Osteoblast (primary cell): ENCODE data around the gene ATP5PO. TPM values are rescaled to one million over a fixed set of nuclear protein-coding genes. Genes with fewer than 3 reads are reported as not detected.

Experiments
- DNase-seq: peaks from one replicate; pipeline ENCODE4 v3.0.0; 2011; ENCODE audit warnings: low spot score, mixed read lengths; ENCODE audit not compliant: insufficient read length; ENCODE audit errors: missing footprints
- H2AFZ ChIP-seq: 2 replicates; pipeline ENCODE4 v1.6.0; 2011; ENCODE audit warnings: mild to moderate bottlenecking, low read length
- H3K27ac ChIP-seq: 2 replicates; pipeline ENCODE4 v1.5.1; 2011; ENCODE audit warnings: mild to moderate bottlenecking, low read depth, low read length, moderate library complexity
- H3K27me3 ChIP-seq: 2 replicates; pipeline ENCODE4 v1.6.0; 2012; ENCODE audit warnings: mild to moderate bottlenecking, control low read depth, inconsistent platforms, low read length, moderate library complexity; ENCODE audit not compliant: insufficient read depth
- H3K36me3 ChIP-seq: 2 replicates; pipeline ENCODE4 v1.5.1; 2011; ENCODE audit warnings: mild to moderate bottlenecking, low read length, control low read depth, moderate library complexity; ENCODE audit not compliant: insufficient read depth
- H3K4me1 ChIP-seq: 2 replicates; pipeline ENCODE4 v1.5.1; 2011; ENCODE audit warnings: mild to moderate bottlenecking, low read length, control low read depth, moderate library complexity; ENCODE audit not compliant: insufficient read depth
- H3K4me2 ChIP-seq: 2 replicates; pipeline ENCODE4 v1.6.0; 2011; ENCODE audit warnings: mild to moderate bottlenecking, low read length; ENCODE audit not compliant: insufficient read depth
- H3K4me3 ChIP-seq: fragments of 200-600 bp; sonication (generic); 3 replicates; pipeline ENCODE4 v1.5.1; 2012; ENCODE audit warnings: mild to moderate bottlenecking, low read length, inconsistent platforms; ENCODE audit not compliant: insufficient read depth
- H3K79me2 ChIP-seq: 2 replicates; pipeline ENCODE4 v1.6.0; 2012; ENCODE audit warnings: mild to moderate bottlenecking, low read length, control low read depth, inconsistent platforms; ENCODE audit not compliant: insufficient read depth
- H3K9me3 ChIP-seq: 2 replicates; pipeline ENCODE4 v1.5.1; 2011; ENCODE audit warnings: low read depth, low read length, control low read depth
- H4K20me1 ChIP-seq: 2 replicates; pipeline ENCODE4 v1.6.0; 2012; ENCODE audit warnings: mild to moderate bottlenecking, low read length, control low read depth; ENCODE audit not compliant: insufficient read depth
- total RNA-seq: library from RNA; depleted of rRNA; stranded (reverse); fragments of >200 nt; gene quantifications from 2 replicates; pipeline ENCODE4 v1.2.3, GENCODE V29; 2012
- TF ChIP-seq, protein P1 (sequence below): IDR thresholded peaks from 2 replicates; pipeline ENCODE4 v1.5.1; 2011; ENCODE audit warnings: mild to moderate bottlenecking, low read depth, low read length, moderate library complexity; ENCODE audit errors: extremely low read depth

The ATP5PO gene
- total RNA-seq, 1 donor = 115 TPM

DNA sequence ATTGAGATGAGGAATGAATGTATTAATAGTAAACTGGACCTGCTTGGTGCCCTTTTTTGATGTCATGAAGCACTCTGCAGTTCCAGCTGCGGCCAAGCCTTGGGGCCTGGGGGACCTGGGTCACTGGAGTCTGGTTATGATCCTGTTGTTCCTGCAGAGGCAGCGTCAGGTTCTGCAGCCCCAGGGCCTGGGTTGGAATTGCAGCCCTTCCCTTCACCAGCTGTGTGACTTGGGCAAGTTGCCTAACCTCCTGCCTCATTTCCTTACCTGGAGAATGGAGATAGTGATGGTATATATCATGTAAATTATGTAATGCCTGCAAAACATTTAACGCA, 9.1 kb upstream of the ATP5PO start:
- no peak overlapping the region for H3K27ac ChIP-seq
- no peaks in the 10 kb centered on the region for H3K9me3 ChIP-seq
- no peak overlapping the region for H3K4me2 ChIP-seq
- H3K27me3 ChIP-seq = peaks cover 2% of the 10 kb centered on the region
- no peaks in the 10 kb centered on the region for H3K79me2 ChIP-seq
- no peaks in the 10 kb centered on the region for H3K36me3 ChIP-seq
- H3K4me1 ChIP-seq = peaks cover 5% of the 10 kb centered on the region
- no peak overlapping the region for H3K4me3 ChIP-seq
- no peak for DNase-seq
- TF ChIP-seq, protein P1, sequence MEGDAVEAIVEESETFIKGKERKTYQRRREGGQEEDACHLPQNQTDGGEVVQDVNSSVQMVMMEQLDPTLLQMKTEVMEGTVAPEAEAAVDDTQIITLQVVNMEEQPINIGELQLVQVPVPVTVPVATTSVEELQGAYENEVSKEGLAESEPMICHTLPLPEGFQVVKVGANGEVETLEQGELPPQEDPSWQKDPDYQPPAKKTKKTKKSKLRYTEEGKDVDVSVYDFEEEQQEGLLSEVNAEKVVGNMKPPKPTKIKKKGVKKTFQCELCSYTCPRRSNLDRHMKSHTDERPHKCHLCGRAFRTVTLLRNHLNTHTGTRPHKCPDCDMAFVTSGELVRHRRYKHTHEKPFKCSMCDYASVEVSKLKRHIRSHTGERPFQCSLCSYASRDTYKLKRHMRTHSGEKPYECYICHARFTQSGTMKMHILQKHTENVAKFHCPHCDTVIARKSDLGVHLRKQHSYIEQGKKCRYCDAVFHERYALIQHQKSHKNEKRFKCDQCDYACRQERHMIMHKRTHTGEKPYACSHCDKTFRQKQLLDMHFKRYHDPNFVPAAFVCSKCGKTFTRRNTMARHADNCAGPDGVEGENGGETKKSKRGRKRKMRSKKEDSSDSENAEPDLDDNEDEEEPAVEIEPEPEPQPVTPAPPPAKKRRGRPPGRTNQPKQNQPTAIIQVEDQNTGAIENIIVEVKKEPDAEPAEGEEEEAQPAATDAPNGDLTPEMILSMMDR = no peak
- no peaks in the 10 kb centered on the region for H4K20me1 ChIP-seq
- H2AFZ ChIP-seq = peak overlapping the region; percentile 82

DNA sequence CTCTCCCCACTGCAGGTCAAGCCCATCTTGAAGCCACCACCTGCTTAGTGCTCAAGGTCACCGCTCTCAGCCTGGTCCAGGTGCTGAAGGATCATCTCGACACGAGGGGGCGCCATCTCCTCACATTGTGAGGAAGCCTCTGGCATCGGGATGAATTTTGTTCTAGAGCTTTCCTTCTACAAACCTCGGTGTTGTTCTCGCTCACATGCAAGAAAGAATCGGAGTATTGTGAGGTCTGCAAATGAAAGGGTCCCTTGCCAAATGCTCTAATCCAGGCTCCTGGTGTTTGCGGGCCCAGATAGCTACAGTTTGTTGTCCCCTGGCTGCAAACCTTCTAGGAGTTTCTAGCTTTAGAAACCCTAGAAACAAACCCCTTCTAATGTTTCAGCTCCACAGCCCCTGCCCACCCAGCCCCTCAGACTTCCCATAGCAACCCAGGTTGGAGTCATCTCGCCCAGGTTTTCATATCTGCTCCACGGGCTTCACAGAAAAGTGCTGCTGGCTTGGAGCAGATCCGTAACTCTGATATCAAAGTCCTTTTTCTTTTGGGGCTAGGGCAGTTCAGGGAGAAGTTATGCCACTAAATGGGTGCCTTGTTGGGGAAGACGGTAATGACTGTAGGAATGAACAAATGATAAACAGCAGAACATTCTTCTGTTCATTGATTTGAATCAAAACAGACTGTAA, 8.6 kb upstream of the ATP5PO start:
- no peak overlapping the region for H3K4me3 ChIP-seq
- H4K20me1 ChIP-seq = no peaks in the 10 kb centered on the region
- H2AFZ ChIP-seq = peak overlapping the region; percentile 82
- H3K9me3 ChIP-seq = no peaks in the 10 kb centered on the region
- TF ChIP-seq, protein P1 = peak; percentile 91
- H3K27me3 ChIP-seq = peaks cover 2% of the 10 kb centered on the region
- no peaks in the 10 kb centered on the region for H3K36me3 ChIP-seq
- H3K4me2 ChIP-seq = peak overlapping the region; percentile 76
- H3K79me2 ChIP-seq = no peaks in the 10 kb centered on the region
- H3K4me1 ChIP-seq = peaks cover 5% of the 10 kb centered on the region
- DNase-seq = peak; percentile 85
- H3K27ac ChIP-seq = no peak overlapping the region

DNA sequence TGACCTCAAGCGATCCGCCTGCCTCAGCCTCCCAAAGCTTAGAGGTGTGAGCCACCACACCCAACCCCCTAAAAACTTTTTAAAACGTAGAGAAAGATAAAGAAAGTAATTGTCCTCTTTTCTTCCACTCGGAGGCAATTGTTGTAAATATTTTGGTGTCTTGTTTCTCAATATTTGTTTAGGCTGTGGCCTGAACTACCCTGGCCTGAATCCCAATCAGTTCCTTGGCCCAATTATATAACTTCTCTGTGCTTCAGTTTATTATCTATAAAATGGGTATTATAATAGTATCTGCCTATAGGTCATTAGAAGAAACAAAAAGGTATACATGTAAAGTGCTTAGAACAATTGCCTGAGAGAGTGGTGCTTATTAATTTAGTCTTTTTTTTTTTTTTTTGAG, 1.8 kb upstream of the ATP5PO start:
- H3K4me3 ChIP-seq = no peak overlapping the region
- H2AFZ ChIP-seq = peak overlapping the region; percentile 37
- H3K27ac ChIP-seq = no peak overlapping the region
- peaks cover 7% of the 10 kb centered on the region for H3K36me3 ChIP-seq
- H3K27me3 ChIP-seq = no peaks in the 10 kb centered on the region
- no peaks in the 10 kb centered on the region for H3K9me3 ChIP-seq
- TF ChIP-seq, protein P1 = no peak
- H4K20me1 ChIP-seq = no peaks in the 10 kb centered on the region
- peaks cover 17% of the 10 kb centered on the region for H3K4me1 ChIP-seq
- DNase-seq = no peak
- H3K4me2 ChIP-seq = no peak overlapping the region
- peaks cover 30% of the 10 kb centered on the region for H3K79me2 ChIP-seq

DNA sequence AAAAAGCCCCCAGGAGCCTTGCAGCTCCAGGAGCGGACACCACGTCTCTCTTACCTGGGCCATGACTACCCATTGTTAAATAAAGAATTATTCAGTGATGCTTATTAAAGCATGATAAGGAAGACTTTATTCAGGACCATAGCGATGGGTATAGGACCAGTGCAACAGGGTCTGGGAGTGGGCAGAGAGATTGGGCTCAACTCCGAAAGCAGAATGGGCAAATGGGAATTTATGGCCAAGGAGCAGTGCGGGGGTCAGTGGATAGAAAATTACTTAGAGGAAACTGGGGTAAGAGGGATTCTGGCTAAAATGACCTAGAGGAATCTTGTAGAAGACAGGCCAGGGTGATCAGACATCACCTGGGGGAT, 580 bp upstream of the ATP5PO start:
- H3K79me2 ChIP-seq = peaks cover 33% of the 10 kb centered on the region
- no peaks in the 10 kb centered on the region for H4K20me1 ChIP-seq
- TF ChIP-seq, protein P1 = no peak
- peak overlapping the region; percentile 95 for H3K4me2 ChIP-seq
- peak overlapping the region; percentile 81 for H3K4me3 ChIP-seq
- no peaks in the 10 kb centered on the region for H3K27me3 ChIP-seq
- DNase-seq = no peak
- H3K27ac ChIP-seq = peak overlapping the region; percentile 60
- H3K9me3 ChIP-seq = no peaks in the 10 kb centered on the region
- peaks cover 17% of the 10 kb centered on the region for H3K4me1 ChIP-seq
- H2AFZ ChIP-seq = peak overlapping the region; percentile 100
- peaks cover 17% of the 10 kb centered on the region for H3K36me3 ChIP-seq
